ENCODE data around the gene FAM131B.
A peak's percentile ranks its signal among the peaks of the same experiment; 100 is the strongest.
"Not testable (repeated sequence)": the region's sequence is repeated elsewhere in the genome, so short reads cannot be mapped to it uniquely, and the experiment has no call there.

Gene FAM131B

GRCh38 chr7:143362131-143363015 lies at the start of gene FAM131B:
TSS of gene FAM131B (minus strand) at chr7:143362713. CDS start at chr7:143362603, 110 bp downstream.
- DNase-seq = peak in 38 of 42 donors; percentile 37 to 86 (median 72)
- intact Hi-C loops (cut with DNase I) = no loop called here

GRCh38 chr7:143411976-143412708 lies 49.6 kb upstream of the FAM131B start:
- no peak for DNase-seq
- intact Hi-C loops (cut with DNase I) = loop anchor here (10.0 kb wide), 1 partner anchor 87 kb away; no protein-coding TSS in a partner anchor

GRCh38 chr7:143410521-143411004 lies 48.0 kb upstream of the FAM131B start:
- no peak for DNase-seq
- intact Hi-C loops (cut with DNase I) = loop anchor here (10.0 kb wide), 1 partner anchor 86 kb away; no protein-coding TSS in a partner anchor

- intact Hi-C loops (cut with DNase I) = no loop called here
- DNase-seq = peak in 17 of 42 donors; percentile 29 to 68 (median 43)
Observed at GRCh38 chr7:143408686-143409561, 46.4 kb upstream of the FAM131B start, which contains the start of gene EPHA1. TSS of gene EPHA1 (minus strand) at chr7:143408856. CDS start at chr7:143408805, 51 bp downstream.

- DNase-seq = peak in 1 of 42 donors; percentile 5
- intact Hi-C loops (cut with DNase I) = no loop called here
Observed at GRCh38 chr7:143408252-143408685, 45.8 kb upstream of the FAM131B start.

- intact Hi-C loops (cut with DNase I) = no loop called here
- peak in 1 of 42 donors; percentile 6 for DNase-seq
Observed at GRCh38 chr7:143407287-143408251, 45.1 kb upstream of the FAM131B start.

GRCh38 chr7:143406002-143406357 lies 43.5 kb upstream of the FAM131B start:
- intact Hi-C loops (cut with DNase I) = no loop called here
- DNase-seq = no peak

GRCh38 chr7:143405173-143406001 lies 42.9 kb upstream of the FAM131B start:
- no peak for DNase-seq
- intact Hi-C loops (cut with DNase I) = no loop called here

- DNase-seq; intact Hi-C loops (cut with DNase I): not testable (repeated sequence)
Observed at GRCh38 chr7:143402233-143402632, 39.7 kb upstream of the FAM131B start.

GRCh38 chr7:143401265-143401664 lies 38.8 kb upstream of the FAM131B start:
- DNase-seq = no peak

GRCh38 chr7:143399642-143400041 lies 37.1 kb upstream of the FAM131B start:
- DNase-seq = no peak
- intact Hi-C loops (cut with DNase I) = no loop called here

More at GRCh38 chr7:143401265-143401664, 38.8 kb upstream of the FAM131B start:
- intact Hi-C loops (cut with DNase I) = no loop called here

GRCh38 chr7:143399151-143399550 lies 36.6 kb upstream of the FAM131B start:
- intact Hi-C loops (cut with DNase I) = no loop called here
- DNase-seq = no peak

GRCh38 chr7:143398616-143399015 lies 36.1 kb upstream of the FAM131B start:
- DNase-seq = no peak
- intact Hi-C loops (cut with DNase I) = no loop called here

- no peak for DNase-seq
- intact Hi-C loops (cut with DNase I) = no loop called here
Observed at GRCh38 chr7:143397710-143398530, 35.4 kb upstream of the FAM131B start.

- DNase-seq = peak in 1 of 42 donors; percentile 38
- intact Hi-C loops (cut with DNase I) = no loop called here
Observed at GRCh38 chr7:143396625-143397556, 34.4 kb upstream of the FAM131B start.

Measured in head of caudate nucleus (tissue), 42 donors.